Transverse colon (tissue), 4 donors: Measurements from ENCODE around the gene GABRA5. TPM values are rescaled to one million over a fixed set of nuclear protein-coding genes. Genes with fewer than 3 reads are reported as not detected.

Experiments
- DNase-seq: peaks from one replicate; pipeline ENCODE4 v3.0.0-alpha.2; 2019
- H3K27ac ChIP-seq, 4 donors: fragments of 200-600 bp; sonication (generic); 2 replicates each; pipeline ENCODE4 v1.5.1; 2016 to 2018; ENCODE audit warnings: inconsistent platforms in 4 of 4
- H3K27me3 ChIP-seq: fragments of 200-600 bp; sonication (generic); 2 replicates; pipeline ENCODE4 v1.5.1; 2017; ENCODE audit warnings: inconsistent platforms
- H3K36me3 ChIP-seq, 4 donors: fragments of 200-600 bp; sonication (generic); 2 replicates each; pipeline ENCODE4 v1.5.1; 2017 to 2019; ENCODE audit warnings: inconsistent platforms in 4 of 4
- H3K4me1 ChIP-seq, 4 donors: fragments of 200-600 bp; sonication (generic); 2 replicates each; pipeline ENCODE4 v1.5.1; 2017 to 2020; ENCODE audit warnings: inconsistent platforms in 4 of 4
- H3K4me3 ChIP-seq, 4 donors: fragments of 200-600 bp; sonication (generic); 1 replicate in 1 of 4; 2 replicates in 3 of 4; pipeline versions ENCODE4 v1.5.1 to v1.6.1; 2017 to 2019; ENCODE audit warnings: inconsistent platforms in 4 of 4
- H3K9me3 ChIP-seq, 2 donors: fragments of 200-600 bp; sonication (generic); 2 replicates each; pipeline ENCODE4 v1.5.1; 2017 to 2019; ENCODE audit warnings: inconsistent platforms in 2 of 2
- EP300 ChIP-seq: sonication (generic); formaldehyde crosslinking; IDR thresholded peaks from one replicate; pipeline ENCODE4 v1.6.1; 2017; ENCODE audit warnings: antibody characterized with exemption, low read depth
- POLR2A ChIP-seq: fragments of 450-650 bp; IDR thresholded peaks from one replicate; pipeline ENCODE4 v1.6.1; 2016; ENCODE audit warnings: antibody characterized with exemption, mild to moderate bottlenecking, moderate library complexity
- POLR2AphosphoS5 ChIP-seq, 3 donors: sonication (generic); formaldehyde crosslinking; IDR thresholded peaks; one replicate each; pipeline ENCODE4 v1.6.1; 2016; ENCODE audit warnings: antibody characterized with exemption in 3 of 3
- WGBS, 2 donors: methylation state at CpG; one replicate each; pipeline ENCODE4 v1.1.5; 2018; ENCODE audit warnings: low coverage in 1 of 2; 5-methylcytosine and 5-hydroxymethylcytosine counted together
- in situ Hi-C, 4 donors: fragments of 200-750 bp; cut with MboI; loops; one replicate each; pipeline versions ENCODE4 v1.15.0 to v1.15.1; 2017; ENCODE audit warnings: low sequenced_read_pairs in 3 of 4, low pct_ligation_motif_present in 1 of 4, low pct_unique_long_range_greater_than_20kb in 1 of 4
- intact Hi-C: fragments of 100-400 bp; cut with DNase I; formaldehyde crosslinking; loops from one replicate; pipeline ENCODE4 v1.15.1; 2023; ENCODE audit warnings: low total_unique reads
- total RNA-seq, 4 donors: library from RNA; depleted of rRNA; stranded (reverse); fragments of >200 nt; gene quantifications; one replicate each; pipeline ENCODE4 v1.1.0, GENCODE V29; 2016
- TF ChIP-seq, protein P1 (sequence below), 5 experiments: fragments of 200-600 bp in 3 of 5; fragments of 450-650 bp in 2 of 5; sonication (generic) in 3 of 5; IDR thresholded peaks; 1 replicate in 2 of 5; 2 replicates in 3 of 5; pipeline ENCODE4 v1.5.1; 2016 to 2017; ENCODE audit warnings: antibody characterized with exemption in 5 of 5, inconsistent platforms in 3 of 5, mild to moderate bottlenecking in 2 of 5, moderate library complexity in 1 of 5

The GABRA5 gene
- total RNA-seq, 4 donors from 2014 or later = not detected

DNA sequence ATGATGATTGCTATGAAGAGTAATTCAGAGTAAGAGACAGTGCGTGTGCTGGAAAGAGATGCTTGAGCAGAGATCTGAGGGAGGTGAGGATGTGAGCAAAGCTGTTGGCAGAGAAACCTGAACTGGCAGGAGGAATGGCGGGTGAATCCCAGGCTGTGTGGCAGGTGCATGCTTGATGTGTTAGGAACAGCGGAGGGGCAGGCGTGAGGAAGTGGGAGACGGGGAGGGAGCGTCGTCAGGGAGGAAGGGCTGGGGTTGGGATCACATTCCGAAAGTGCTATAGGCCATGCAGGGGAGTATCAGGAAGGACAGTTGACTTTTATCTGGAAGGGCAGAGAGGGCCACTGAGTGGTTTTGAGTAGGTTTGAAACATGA, 8.6 kb downstream of the GABRA5 start:
- Histone ChIP-seq H3K27me3 (no peaks in the 10 kb centered on the region), H3K36me3 (no peaks in the 10 kb centered on the region), H3K4me1 (no peaks in the 10 kb centered on the region), H3K9me3 (no peaks in the 10 kb centered on the region), H3K27ac (no peak overlapping the region), H3K4me3 (no peak overlapping the region)
- TF ChIP-seq POLR2A = no peak
- no peak for TF ChIP-seq POLR2AphosphoS5 (IDR thresholded peaks at IDR 0.05)
- no peak for TF ChIP-seq EP300
- TF ChIP-seq, protein P1, sequence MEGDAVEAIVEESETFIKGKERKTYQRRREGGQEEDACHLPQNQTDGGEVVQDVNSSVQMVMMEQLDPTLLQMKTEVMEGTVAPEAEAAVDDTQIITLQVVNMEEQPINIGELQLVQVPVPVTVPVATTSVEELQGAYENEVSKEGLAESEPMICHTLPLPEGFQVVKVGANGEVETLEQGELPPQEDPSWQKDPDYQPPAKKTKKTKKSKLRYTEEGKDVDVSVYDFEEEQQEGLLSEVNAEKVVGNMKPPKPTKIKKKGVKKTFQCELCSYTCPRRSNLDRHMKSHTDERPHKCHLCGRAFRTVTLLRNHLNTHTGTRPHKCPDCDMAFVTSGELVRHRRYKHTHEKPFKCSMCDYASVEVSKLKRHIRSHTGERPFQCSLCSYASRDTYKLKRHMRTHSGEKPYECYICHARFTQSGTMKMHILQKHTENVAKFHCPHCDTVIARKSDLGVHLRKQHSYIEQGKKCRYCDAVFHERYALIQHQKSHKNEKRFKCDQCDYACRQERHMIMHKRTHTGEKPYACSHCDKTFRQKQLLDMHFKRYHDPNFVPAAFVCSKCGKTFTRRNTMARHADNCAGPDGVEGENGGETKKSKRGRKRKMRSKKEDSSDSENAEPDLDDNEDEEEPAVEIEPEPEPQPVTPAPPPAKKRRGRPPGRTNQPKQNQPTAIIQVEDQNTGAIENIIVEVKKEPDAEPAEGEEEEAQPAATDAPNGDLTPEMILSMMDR (IDR thresholded peaks at IDR 0.05) = no peak
- intact Hi-C loops = no loop called here
- in situ Hi-C loops = loop anchor here in 2 of 4 donors (25.0 kb wide), 1 partner anchor 487 kb away; no protein-coding TSS in a partner anchor
- no peak for DNase-seq
- WGBS, 2 donors = 46 to 83% methylated on average over 6 to 8 of the region's 8 CpGs

DNA sequence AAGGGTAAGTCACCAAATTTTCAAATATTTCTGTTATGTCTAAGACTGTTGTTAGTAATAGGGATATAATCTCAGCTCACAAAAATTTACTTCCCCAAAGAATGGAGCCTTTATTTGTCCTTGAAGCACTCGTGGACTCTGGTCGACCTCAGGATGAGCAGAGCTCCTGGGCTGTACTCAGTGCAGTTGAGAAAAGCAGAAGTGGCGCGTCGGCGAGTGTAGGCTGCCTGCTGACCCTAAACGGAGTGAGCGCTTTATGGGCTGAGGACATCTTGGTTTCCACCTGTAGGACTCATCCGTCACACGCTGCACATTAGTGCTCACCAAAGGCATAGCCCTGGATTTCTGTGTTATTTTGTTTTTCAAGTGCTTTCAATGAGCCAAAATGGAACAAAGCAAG, 11.0 kb downstream of the GABRA5 start:
- DNase-seq = no peak
- WGBS, 2 donors = 74 to 76% methylated on average over 10 of the region's 10 CpGs
- Histone ChIP-seq H3K9me3 (no peaks in the 10 kb centered on the region), H3K4me3 (no peak overlapping the region), H3K27ac (no peak overlapping the region), H3K36me3 (no peaks in the 10 kb centered on the region), H3K4me1 (no peaks in the 10 kb centered on the region), H3K27me3 (no peaks in the 10 kb centered on the region)
- TF ChIP-seq, protein P1 (IDR thresholded peaks at IDR 0.05) = no peak
- TF ChIP-seq POLR2AphosphoS5 (IDR thresholded peaks at IDR 0.05) (no peak), POLR2A (no peak), EP300 (no peak)
- intact Hi-C loops (no loop called here), in situ Hi-C loops (loop anchor here in 2 of 4 donors (25.0 kb wide), 1 partner anchor 484 kb away; no protein-coding TSS in a partner anchor)

DNA sequence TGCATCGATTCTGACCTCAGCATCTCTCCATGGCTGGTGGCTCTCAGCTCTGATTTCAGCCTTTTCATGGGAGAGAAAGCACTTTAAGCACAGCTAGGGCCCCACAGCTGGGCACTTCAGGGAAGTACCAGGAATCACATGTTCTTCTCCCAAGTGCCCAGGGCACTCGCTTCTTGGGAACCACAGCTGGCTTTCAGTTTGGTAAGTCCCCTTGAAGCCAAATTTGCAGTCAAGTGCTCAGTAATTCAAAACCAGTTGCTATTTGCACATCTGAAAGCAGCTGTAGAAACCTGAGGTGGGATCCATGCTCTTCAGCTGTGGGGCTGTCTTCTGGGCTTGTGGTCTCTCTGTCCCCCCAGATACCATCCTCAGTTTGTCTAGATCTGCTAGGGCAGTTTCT, 12.8 kb downstream of the GABRA5 start:
- Histone ChIP-seq H3K36me3 (no peaks in the 10 kb centered on the region), H3K4me3 (no peak overlapping the region), H3K27ac (no peak overlapping the region), H3K27me3 (no peaks in the 10 kb centered on the region), H3K9me3 (no peaks in the 10 kb centered on the region), H3K4me1 (no peaks in the 10 kb centered on the region)
- in situ Hi-C loops = loop anchor here in 2 of 4 donors (25.0 kb wide), 1 partner anchor 483 kb away; no protein-coding TSS in a partner anchor
- no peak for TF ChIP-seq POLR2AphosphoS5 (IDR thresholded peaks at IDR 0.05)
- TF ChIP-seq POLR2A = no peak
- TF ChIP-seq, protein P1 (IDR thresholded peaks at IDR 0.05) = no peak
- TF ChIP-seq EP300 = no peak
- intact Hi-C loops = no loop called here
- no peak for DNase-seq
- WGBS, 2 donors = 40 to 82% methylated on average over 1 to 2 of the region's 2 CpGs

DNA sequence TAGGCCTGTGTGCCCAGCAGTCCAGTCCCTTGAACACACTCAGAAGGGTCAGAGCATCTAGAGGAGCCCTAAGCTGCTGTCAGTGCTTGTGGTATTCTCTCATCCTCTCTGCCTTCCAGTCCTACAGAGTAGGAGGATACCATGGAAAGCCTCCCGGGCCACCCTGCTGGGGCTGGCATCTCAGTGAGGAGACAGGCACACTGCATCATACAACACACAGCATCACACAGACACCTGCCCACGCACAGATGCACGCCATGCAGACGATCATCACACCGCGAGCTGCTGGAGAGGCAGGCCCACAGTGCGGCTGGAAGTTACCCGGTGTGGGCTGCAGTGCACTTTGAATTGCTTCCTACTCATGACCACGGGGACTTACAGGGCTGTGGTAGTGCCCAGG, 15.2 kb downstream of the GABRA5 start:
- Histone ChIP-seq H3K27me3 (no peaks in the 10 kb centered on the region), H3K36me3 (no peaks in the 10 kb centered on the region), H3K27ac (no peak overlapping the region), H3K9me3 (no peaks in the 10 kb centered on the region), H3K4me3 (no peak overlapping the region), H3K4me1 (no peaks in the 10 kb centered on the region)
- in situ Hi-C loops = loop anchor here in 2 of 4 donors (25.0 kb wide), 1 partner anchor 480 kb away; no protein-coding TSS in a partner anchor
- 93% methylated on average over 9 of the region's 9 CpGs; no CpG with 5 or more reads in 1 of the 2 donors for WGBS, 2 donors
- TF ChIP-seq POLR2A = no peak
- TF ChIP-seq, protein P1 (IDR thresholded peaks at IDR 0.05) = no peak
- no peak for TF ChIP-seq EP300
- no peak for TF ChIP-seq POLR2AphosphoS5 (IDR thresholded peaks at IDR 0.05)
- intact Hi-C loops = no loop called here
- no peak for DNase-seq
